ENCODE data around the gene SLCO3A1.

Gene SLCO3A1

DNA sequence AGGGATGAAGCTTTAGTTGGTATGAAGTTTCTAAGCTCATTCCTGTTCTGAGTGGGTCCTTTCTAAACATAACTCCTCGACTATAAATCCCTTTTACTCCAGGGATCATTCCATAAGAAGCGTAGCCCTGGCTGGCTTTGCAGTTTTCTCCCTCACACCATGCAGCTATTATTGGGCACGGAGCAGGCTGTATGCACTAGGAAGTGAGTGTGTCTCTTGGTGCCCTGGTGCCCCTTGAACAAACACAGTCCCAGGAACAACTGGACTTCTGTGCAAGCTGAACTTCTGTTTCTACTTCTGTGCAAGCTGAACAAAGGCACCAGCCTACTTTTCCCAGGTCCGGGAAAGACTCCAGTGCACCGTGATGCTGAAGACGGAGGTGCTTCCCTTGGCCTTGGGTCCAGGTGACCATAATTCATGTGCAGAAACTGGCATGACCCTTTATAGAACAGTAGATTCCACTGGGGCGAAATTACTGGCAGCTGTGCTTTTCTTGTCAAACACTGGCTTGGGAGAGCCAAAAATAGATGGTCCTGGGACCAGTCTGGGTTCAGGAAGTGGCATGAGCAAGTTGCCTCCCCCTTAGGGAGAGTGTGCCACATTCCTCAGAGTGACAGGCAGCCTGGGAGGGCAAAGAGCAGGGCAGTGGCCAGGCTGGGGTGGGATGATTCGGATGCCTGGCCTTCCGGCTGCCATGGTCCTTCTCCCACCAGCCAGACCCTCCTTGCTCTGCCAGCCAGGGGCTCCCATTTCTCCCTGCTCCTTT, 127.2 kb downstream of the SLCO3A1 start:
- no peak overlapping the region for H3K4me3 ChIP-seq (ENCODE audit: low read depth, low read length)
- POLR2A ChIA-PET: no interaction called here
- CTCF ChIA-PET: interaction anchor here (1.5 kb wide), 2 partner anchors 131 kb away, joined by 5 read pairs; no protein-coding TSS in a partner anchor
- TF ChIP-seq, protein P1, sequence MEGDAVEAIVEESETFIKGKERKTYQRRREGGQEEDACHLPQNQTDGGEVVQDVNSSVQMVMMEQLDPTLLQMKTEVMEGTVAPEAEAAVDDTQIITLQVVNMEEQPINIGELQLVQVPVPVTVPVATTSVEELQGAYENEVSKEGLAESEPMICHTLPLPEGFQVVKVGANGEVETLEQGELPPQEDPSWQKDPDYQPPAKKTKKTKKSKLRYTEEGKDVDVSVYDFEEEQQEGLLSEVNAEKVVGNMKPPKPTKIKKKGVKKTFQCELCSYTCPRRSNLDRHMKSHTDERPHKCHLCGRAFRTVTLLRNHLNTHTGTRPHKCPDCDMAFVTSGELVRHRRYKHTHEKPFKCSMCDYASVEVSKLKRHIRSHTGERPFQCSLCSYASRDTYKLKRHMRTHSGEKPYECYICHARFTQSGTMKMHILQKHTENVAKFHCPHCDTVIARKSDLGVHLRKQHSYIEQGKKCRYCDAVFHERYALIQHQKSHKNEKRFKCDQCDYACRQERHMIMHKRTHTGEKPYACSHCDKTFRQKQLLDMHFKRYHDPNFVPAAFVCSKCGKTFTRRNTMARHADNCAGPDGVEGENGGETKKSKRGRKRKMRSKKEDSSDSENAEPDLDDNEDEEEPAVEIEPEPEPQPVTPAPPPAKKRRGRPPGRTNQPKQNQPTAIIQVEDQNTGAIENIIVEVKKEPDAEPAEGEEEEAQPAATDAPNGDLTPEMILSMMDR (IDR thresholded peaks at IDR 0.05; ENCODE audit: insufficient read depth, low read length, missing control alignments): no peak
- DNase-seq (ENCODE audit: low read depth, low spot score): no peak

DNA sequence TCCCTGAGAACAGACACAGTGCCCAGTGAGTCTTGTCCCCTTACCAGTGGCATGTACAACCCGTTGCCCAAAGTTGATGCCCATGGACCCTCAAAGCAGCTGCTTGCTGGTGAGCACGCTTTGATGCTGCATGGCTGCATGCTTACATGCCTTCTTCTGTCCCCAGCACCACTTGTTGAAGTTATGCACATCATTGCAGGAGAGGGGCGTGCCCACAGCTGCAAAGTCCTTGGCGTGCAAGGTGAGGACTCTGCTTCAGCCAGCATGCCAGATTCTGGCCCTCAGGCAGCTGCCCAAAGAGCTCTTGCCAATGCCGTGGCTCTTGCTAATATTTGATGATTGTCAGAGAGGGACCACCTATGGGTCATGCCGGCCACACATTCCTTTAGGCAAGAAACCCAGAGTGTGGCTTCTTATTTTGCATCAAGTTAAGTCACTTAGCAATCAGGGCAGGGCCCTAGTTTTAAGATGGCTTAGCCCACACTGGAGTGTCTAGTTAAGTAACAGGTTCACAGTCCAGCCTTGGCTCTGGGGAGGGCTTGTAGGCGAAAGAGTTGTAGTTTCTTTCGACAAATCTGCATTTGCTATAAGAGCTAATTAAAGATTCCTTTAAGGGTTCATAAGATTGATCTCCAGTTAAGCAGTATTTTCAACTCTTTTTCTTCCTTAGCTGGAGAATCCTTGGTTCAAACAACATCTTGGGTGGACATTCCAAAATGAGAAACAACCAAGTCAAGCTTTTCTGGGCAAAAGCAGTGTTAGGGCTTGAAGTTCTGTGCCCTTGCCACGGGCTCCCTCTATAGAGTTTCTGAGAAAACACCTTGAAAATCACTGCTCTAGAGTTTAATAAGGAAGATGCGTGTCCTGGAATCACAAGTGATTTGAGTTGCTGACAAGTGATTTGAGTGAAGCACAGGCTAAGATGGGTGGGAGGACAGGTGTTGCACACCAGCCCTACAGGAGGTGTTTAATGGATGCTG, 128.6 kb downstream of the SLCO3A1 start:
- TF ChIP-seq, protein P1 (IDR thresholded peaks at IDR 0.05; ENCODE audit: insufficient read depth, low read length, missing control alignments): no peak
- POLR2A ChIA-PET: no interaction called here
- CTCF ChIA-PET: interaction anchor here (0.9 to 2.1 kb wide), 6 partner anchors 10 to 276 kb away, joined by 3 to 7 read pairs (median 5); no protein-coding TSS in a partner anchor
- no peak overlapping the region for H3K4me3 ChIP-seq (ENCODE audit: low read depth, low read length)
- no peak for DNase-seq (ENCODE audit: low read depth, low spot score)

DNA sequence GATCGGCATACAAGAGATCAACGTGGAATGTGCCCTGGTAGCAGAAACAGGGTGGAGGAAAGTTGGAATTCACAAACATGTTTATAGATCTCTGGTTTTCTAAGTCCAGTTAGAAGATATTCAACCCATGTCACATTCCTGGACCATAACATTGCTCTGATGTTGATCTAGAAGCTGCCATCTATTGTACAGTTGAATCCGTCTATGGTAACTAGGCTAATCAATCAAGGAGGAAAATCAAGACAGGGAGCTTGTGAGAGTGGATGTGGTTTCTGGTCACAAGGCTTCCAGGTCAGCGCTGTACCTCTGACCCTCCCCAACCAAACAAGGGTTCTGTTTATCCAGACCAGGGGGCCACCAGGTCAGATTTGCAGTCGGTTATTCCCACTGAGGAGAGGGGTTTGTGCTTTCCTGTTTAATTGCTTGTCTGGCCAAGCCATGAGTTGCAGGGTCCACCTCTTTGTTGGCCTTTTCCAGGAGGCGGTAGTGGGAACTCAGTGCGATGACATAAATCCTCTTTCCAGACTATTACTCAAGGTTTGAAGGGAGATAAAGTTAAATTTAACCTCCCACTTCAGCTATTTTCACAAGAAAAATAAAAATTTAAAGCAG, 130.3 kb downstream of the SLCO3A1 start:
- no peak overlapping the region for H3K4me3 ChIP-seq (ENCODE audit: low read depth, low read length)
- POLR2A ChIA-PET: no interaction called here
- CTCF ChIA-PET: interaction anchor here (2.1 kb wide), 1 partner anchor 277 kb away, joined by 7 read pairs; no protein-coding TSS in a partner anchor
- DNase-seq (ENCODE audit: low read depth, low spot score): no peak
- TF ChIP-seq, protein P1 (IDR thresholded peaks at IDR 0.05; ENCODE audit: insufficient read depth, low read length, missing control alignments): no peak

DNA sequence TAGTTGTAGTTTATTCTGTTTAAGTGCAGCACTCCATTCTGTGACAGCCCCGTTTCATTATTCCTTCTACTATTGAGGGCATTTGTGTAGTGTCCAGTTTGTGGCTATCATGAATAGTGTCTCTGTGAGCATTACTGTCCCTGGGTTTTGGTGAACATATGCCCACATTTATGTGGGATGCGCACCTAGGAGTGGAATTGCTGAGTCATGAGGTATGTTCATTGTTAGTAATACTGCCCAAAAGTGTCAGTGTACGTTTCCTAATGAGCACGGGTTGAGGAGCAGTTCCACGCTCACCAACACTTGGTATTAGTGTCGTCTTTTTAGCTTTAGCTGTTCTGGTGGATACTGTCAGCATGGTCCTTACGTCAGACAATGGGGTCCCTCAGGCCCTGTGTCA, 131.8 kb downstream of the SLCO3A1 start:
- ChIA-PET POLR2A (no interaction called here), CTCF (no interaction called here)
- TF ChIP-seq, protein P1 (IDR thresholded peaks at IDR 0.05; ENCODE audit: insufficient read depth, low read length, missing control alignments): no peak
- no peak for DNase-seq (ENCODE audit: low read depth, low spot score)
- no peak overlapping the region for H3K4me3 ChIP-seq (ENCODE audit: low read depth, low read length)

DNA sequence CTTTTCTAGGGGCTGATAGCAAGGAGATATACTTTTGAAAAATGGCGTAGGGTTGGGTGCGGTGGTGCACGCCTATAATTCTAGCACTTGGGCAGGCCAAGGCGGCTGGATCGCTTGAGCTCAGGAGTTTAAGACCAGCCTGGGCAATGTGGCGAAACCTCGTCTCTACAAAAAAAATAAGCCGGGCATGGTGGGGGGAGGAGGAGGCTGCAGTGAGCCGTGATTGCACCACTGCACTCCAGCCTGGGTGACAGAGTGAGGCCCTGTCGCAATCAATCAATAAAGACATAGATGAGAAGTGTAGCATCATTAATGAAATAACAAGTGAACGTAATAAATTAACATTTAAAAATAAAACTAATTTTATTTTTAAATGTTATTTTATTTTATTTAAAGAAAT, 134.6 kb downstream of the SLCO3A1 start:
- ChIA-PET CTCF (no interaction called here), POLR2A (no interaction called here)
- no peak for DNase-seq (ENCODE audit: low read depth, low spot score)
- TF ChIP-seq, protein P1 (IDR thresholded peaks at IDR 0.05; ENCODE audit: insufficient read depth, low read length, missing control alignments): no peak
- H3K4me3 ChIP-seq (ENCODE audit: low read depth, low read length): no peak overlapping the region

Data from AG04449 (cell line).